ENCODE data around the gene KIF12.

The KIF12 gene

DNA sequence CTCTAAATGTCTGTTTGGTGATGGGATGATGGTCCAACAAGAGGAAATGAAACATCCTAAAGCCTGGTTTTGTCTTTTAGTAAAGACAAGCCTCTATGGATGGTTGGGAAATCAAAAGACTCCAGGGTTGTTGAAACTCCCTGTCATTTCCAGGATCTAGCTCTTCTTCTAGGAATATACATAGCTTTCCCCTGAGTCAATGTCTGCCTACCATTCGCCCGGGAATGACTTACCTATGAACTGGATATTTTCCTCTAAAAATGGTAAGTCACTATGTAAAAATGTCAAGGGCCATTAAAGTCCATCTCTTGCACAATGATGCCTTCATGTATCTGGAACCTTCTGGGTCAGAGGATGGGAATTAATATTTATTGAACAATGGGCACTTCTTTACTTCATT, 11.1 kb upstream of the KIF12 start:
- H3K9me3 ChIP-seq (ENCODE audit: severe bottlenecking) = no peaks in the 10 kb centered on the region
- TF ChIP-seq, protein P1, sequence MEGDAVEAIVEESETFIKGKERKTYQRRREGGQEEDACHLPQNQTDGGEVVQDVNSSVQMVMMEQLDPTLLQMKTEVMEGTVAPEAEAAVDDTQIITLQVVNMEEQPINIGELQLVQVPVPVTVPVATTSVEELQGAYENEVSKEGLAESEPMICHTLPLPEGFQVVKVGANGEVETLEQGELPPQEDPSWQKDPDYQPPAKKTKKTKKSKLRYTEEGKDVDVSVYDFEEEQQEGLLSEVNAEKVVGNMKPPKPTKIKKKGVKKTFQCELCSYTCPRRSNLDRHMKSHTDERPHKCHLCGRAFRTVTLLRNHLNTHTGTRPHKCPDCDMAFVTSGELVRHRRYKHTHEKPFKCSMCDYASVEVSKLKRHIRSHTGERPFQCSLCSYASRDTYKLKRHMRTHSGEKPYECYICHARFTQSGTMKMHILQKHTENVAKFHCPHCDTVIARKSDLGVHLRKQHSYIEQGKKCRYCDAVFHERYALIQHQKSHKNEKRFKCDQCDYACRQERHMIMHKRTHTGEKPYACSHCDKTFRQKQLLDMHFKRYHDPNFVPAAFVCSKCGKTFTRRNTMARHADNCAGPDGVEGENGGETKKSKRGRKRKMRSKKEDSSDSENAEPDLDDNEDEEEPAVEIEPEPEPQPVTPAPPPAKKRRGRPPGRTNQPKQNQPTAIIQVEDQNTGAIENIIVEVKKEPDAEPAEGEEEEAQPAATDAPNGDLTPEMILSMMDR (IDR thresholded peaks at IDR 0.05; ENCODE audit: low read depth, low read length) = no peak
- no peaks in the 10 kb centered on the region for H3K27me3 ChIP-seq (ENCODE audit: insufficient read depth, low read depth, severe bottlenecking)
- DNase-seq = no peak
- H3K36me3 ChIP-seq = no peaks in the 10 kb centered on the region
- no peak overlapping the region for H3K27ac ChIP-seq
- no peak overlapping the region for H3K4me3 ChIP-seq (ENCODE audit: low read depth, low read length)

DNA sequence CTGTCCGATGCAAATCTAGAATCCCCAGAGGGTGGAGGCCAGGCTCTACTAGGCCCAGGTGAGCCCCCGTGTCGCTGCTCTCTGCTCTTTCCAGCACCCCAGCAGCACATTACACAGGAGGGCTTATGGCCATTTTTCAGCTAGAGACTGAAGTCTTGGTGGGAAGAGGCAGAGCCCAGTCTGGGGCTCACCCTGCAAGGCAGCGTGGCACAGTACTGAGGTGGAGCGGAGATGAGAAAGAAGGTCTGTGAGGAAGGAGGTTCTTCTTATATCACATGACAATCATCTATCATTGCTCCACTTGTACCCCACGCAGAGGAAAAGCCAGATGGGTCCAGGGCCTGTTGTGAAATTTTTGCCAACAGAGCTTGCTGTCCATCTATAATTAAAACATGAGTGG, 10.0 kb upstream of the KIF12 start:
- Histone ChIP-seq H3K36me3 (no peaks in the 10 kb centered on the region), H3K4me3 (ENCODE audit: low read depth, low read length) (no peak overlapping the region), H3K27me3 (ENCODE audit: insufficient read depth, low read depth, severe bottlenecking) (no peaks in the 10 kb centered on the region), H3K9me3 (ENCODE audit: severe bottlenecking) (no peaks in the 10 kb centered on the region), H3K27ac (peak overlapping the region; percentile 63)
- TF ChIP-seq, protein P1 (IDR thresholded peaks at IDR 0.05; ENCODE audit: low read depth, low read length) = no peak
- DNase-seq = no peak

DNA sequence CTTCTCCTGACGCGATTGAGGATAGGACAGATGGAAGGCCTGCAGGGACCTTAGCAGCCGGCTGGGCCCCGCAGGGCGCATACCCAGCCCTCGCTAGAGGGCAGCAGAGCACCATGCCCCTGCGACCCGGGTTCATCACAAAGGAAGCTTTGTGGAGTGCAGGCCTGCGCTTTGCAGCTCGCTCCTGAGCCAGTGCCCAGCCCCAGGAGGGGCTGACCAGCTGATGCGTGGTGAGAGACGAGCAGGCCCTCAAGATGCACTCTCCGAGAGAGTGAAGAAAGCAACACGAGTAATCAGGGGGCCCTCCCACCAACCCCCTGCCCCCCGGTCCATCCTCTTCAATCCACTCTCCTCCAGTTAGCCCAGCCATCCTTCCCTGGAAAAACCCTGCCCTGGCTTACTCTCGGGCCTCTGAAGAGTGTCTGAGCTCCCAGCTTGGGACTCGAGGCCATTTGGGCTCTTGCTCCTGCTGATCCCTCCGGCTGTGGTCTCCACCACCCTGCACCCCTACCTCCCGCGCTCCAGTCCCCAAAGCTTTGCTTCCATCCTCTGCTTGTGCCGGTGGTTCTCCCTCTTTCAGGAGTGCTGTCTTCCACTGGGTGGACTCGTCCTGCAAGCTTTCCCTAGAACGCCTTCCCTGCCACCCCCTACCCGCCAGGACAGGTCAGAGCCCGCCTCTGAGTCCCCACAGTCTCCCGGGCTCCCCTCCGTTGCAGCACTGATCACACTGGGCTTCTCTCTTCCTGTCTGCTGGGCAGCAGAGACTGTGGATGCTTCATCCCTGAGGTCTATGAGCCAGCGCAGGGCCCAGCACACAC, 9.1 kb upstream of the KIF12 start:
- TF ChIP-seq, protein P1 (IDR thresholded peaks at IDR 0.05; ENCODE audit: low read depth, low read length) = peak; percentile 100
- DNase-seq = peak; percentile 95
- peak overlapping the region; percentile 63 for H3K27ac ChIP-seq
- no peaks in the 10 kb centered on the region for H3K36me3 ChIP-seq
- H3K27me3 ChIP-seq (ENCODE audit: insufficient read depth, low read depth, severe bottlenecking) = no peaks in the 10 kb centered on the region
- peaks cover 3% of the 10 kb centered on the region for H3K9me3 ChIP-seq (ENCODE audit: severe bottlenecking)
- H3K4me3 ChIP-seq (ENCODE audit: low read depth, low read length) = no peak overlapping the region

DNA sequence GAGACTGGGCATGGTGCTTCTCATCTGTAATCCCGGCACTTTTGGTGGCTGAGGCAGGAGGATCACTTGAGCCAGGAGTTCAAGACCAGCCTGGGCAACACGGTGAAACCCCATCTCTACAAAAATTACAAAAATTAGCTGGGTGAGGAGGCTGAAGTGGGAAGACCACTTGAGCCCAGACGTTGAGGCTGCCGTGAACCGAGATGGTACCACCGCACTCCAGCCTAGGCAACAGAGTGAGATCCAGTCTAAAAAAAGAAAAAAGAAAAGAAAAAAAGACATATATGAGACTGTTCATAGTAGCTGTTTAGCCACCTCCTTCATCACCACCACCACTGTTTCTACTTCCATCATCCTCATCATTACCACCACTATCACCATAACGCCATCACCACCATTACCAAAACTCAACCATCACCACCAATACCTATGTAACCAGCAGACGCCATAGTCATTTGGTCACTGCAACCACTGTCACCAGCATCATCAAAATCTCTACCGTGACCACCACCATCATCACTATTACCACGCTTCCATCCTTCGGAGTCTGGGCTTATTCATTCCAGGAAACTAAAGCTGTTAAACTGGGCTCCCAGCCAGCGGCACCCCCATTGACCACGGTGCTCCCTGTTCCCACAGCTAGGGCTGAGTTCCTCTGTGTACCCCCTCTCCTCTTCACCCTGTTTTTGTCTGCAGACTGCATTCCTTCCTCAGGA, 8.4 kb upstream of the KIF12 start:
- TF ChIP-seq, protein P1 (IDR thresholded peaks at IDR 0.05; ENCODE audit: low read depth, low read length) = no peak
- Histone ChIP-seq H3K4me3 (ENCODE audit: low read depth, low read length) (no peak overlapping the region), H3K27me3 (ENCODE audit: insufficient read depth, low read depth, severe bottlenecking) (no peaks in the 10 kb centered on the region), H3K27ac (peak overlapping the region; percentile 23), H3K36me3 (no peaks in the 10 kb centered on the region), H3K9me3 (ENCODE audit: severe bottlenecking) (peaks cover 10% of the 10 kb centered on the region)
- DNase-seq = no peak

DNA sequence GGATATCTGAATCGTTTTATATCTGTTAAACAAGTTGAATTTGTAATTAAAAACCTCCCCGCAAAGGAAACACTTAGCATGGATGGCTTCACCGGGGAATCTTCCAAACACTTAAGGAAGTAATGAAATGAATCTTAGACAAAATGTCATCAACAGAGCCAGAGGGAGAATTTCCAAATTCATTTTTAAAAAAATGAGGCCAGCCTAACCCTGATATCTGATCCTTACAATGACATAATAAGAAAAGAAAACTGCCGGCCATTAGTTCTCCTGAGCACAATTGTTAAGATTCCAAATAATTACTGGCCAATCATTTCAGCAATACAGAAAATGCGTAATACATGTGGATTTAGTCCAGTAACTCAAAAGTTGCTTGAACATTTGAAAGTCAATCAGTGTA, 6.1 kb upstream of the KIF12 start:
- Histone ChIP-seq H3K36me3 (no peaks in the 10 kb centered on the region), H3K9me3 (ENCODE audit: severe bottlenecking) (peaks cover 21% of the 10 kb centered on the region), H3K27me3 (ENCODE audit: insufficient read depth, low read depth, severe bottlenecking) (no peaks in the 10 kb centered on the region), H3K4me3 (ENCODE audit: low read depth, low read length) (no peak overlapping the region), H3K27ac (no peak overlapping the region)
- DNase-seq = no peak
- TF ChIP-seq, protein P1 (IDR thresholded peaks at IDR 0.05; ENCODE audit: low read depth, low read length) = no peak
